OCI-LY7 (cell line): ENCODE measurements around the gene MRPS18C. TPM values are rescaled to one million over a fixed set of nuclear protein-coding genes. Genes with fewer than 3 reads are reported as not detected.

Experiments used
- BruUV-seq: library from RNA; stranded (reverse); fragments of 400-500 nt; replicated peaks from 2 replicates; lab custom pipeline; 2021; lab: Mats Ljungman, UMichigan
- CTCF ChIA-PET: fragments of 300-600 bp; sonication (Branson Sonifier 250); formaldehyde crosslinking; loops from one replicate; lab custom pipeline; 2022; ENCODE audit warnings: antibody characterized with exemption; ENCODE audit not compliant: unreplicated experiment; lab: Charles Lee
- POLR2A ChIA-PET: fragments of 300-600 bp; sonication (Branson Sonifier 250); formaldehyde crosslinking; loops from one replicate; lab custom pipeline; 2022; ENCODE audit warnings: antibody characterized with exemption; lab: Charles Lee
- DNase-seq: peaks from one replicate; pipeline ENCODE4 v3.0.0-alpha.2; 2015; ENCODE audit warnings: low spot score
- H2AFZ ChIP-seq: fragments of 200-600 bp; sonication (generic), shearing (Covaris generic); 2 replicates; pipeline ENCODE4 v1.6.1; 2014; ENCODE audit warnings: mild to moderate bottlenecking, antibody characterized with exemption, low read length, moderate library complexity
- H3K27ac ChIP-seq: fragments of 200-600 bp; sonication (generic); 2 replicates; pipeline ENCODE4 v1.5.1; 2014; ENCODE audit warnings: mixed run types, low read depth, mild to moderate bottlenecking, moderate library complexity, low read length, inconsistent platforms; ENCODE audit not compliant: poor library complexity, severe bottlenecking
- H3K36me3 ChIP-seq: fragments of 200-600 bp; sonication (generic); 2 replicates; pipeline ENCODE4 v1.6.1; 2014; ENCODE audit warnings: mild to moderate bottlenecking, antibody characterized with exemption, low read length, moderate library complexity, mixed read lengths; ENCODE audit not compliant: insufficient read depth
- H3K4me1 ChIP-seq: fragments of 200-600 bp; sonication (generic); 2 replicates; pipeline ENCODE4 v1.5.1; 2014; ENCODE audit warnings: mild to moderate bottlenecking, low read length; ENCODE audit not compliant: insufficient read depth, poor library complexity, severe bottlenecking
- H3K4me2 ChIP-seq: fragments of 200-600 bp; sonication (generic); 2 replicates; pipeline ENCODE4 v1.6.1; 2014; ENCODE audit warnings: mild to moderate bottlenecking, low read length
- H3K4me3 ChIP-seq: fragments of 200-600 bp; sonication (generic); 2 replicates; pipeline ENCODE4 v1.5.1; 2014; ENCODE audit warnings: mild to moderate bottlenecking, low read depth, low read length; ENCODE audit not compliant: poor library complexity, severe bottlenecking
- H3K79me2 ChIP-seq: fragments of 200-600 bp; sonication (generic); 2 replicates; pipeline ENCODE4 v1.6.1; 2016; ENCODE audit warnings: low read depth, mild to moderate bottlenecking, low read length, moderate library complexity, mixed read lengths; ENCODE audit not compliant: insufficient read depth
- H3K9me2 ChIP-seq: fragments of 200-600 bp; sonication (generic); 2 replicates; pipeline ENCODE4 v1.6.1; 2016; ENCODE audit warnings: mild to moderate bottlenecking, low read length, mixed read lengths; ENCODE audit not compliant: insufficient read depth
- H3K9me3 ChIP-seq: fragments of 200-600 bp; sonication (generic); 2 replicates; pipeline ENCODE4 v1.6.1; 2014; ENCODE audit warnings: mild to moderate bottlenecking, mixed run types, low read length, mixed read lengths
- H4K20me1 ChIP-seq: fragments of 200-600 bp; sonication (generic); 2 replicates; pipeline ENCODE4 v1.6.1; 2014; ENCODE audit warnings: mild to moderate bottlenecking, antibody characterized with exemption, low read length, moderate library complexity, mixed read lengths; ENCODE audit not compliant: insufficient read depth
- CTCF ChIP-seq: fragments of 200-600 bp; sonication (generic); conservative IDR thresholded peaks from 2 replicates; pipeline ENCODE4 v1.5.1; 2014; ENCODE audit warnings: mild to moderate bottlenecking, antibody characterized with exemption, low read length, moderate library complexity, mixed read lengths
- EZH2phosphoT487 ChIP-seq: fragments of 200-600 bp; sonication (generic); IDR thresholded peaks from 2 replicates; pipeline ENCODE4 v1.6.1; 2018; ENCODE audit warnings: low read depth, borderline replicate concordance, mild to moderate bottlenecking, mixed run types, antibody characterized with exemption, low read length, moderate library complexity, mixed read lengths
- intact Hi-C: fragments of 100-400 bp; cut with micrococcal nuclease; formaldehyde crosslinking; loops from one replicate; pipeline ENCODE4 v1.10.0; 2022; ENCODE audit not compliant: unreplicated experiment
- total RNA-seq, 2 experiments: library from RNA; depleted of rRNA in 1 of 2; stranded (reverse); fragments of >200 nt in 1 of 2; shearing (Covaris generic) in 1 of 2; gene quantifications; 2 replicates each; pipeline ENCODE4 v1.2.3, GENCODE V29; 2014 to 2022

Gene MRPS18C
- total RNA-seq, 2 experiments from 2014 or later = 38.1 to 104 TPM

GRCh38 chr4:83473966-83474365 is 18.1 kb downstream of the MRPS18C start:
- Histone ChIP-seq H3K9me3 (no peaks in the 10 kb centered on the region), H3K4me3 (no peak overlapping the region), H4K20me1 (no peaks in the 10 kb centered on the region), H3K36me3 (peaks cover 60% of the 10 kb centered on the region), H3K27ac (no peak overlapping the region), H2AFZ (no peak overlapping the region), H3K4me2 (no peak overlapping the region), H3K79me2 (no peaks in the 10 kb centered on the region), H3K4me1 (no peaks in the 10 kb centered on the region), H3K9me2 (no peaks in the 10 kb centered on the region)
- ChIA-PET CTCF (no interaction called here), POLR2A (interaction anchor here (0.9 to 2.5 kb wide), 2 partner anchors 10 to 15 kb away, joined by 3 to 7 read pairs; no protein-coding TSS in a partner anchor)
- intact Hi-C loops = no loop called here
- TF ChIP-seq EZH2phosphoT487 (no peak), CTCF (no peak)
- no TSS peak for BruUV-seq
- DNase-seq = no peak

- BruUV-seq = no TSS peak
- Histone ChIP-seq H3K4me2 (peak within 1 kb of the TSS; percentile 88), H3K4me1 (peaks cover 19% of the 10 kb centered on the region), H4K20me1 (0 out of 2 replicates have a peak, but pooled peaks cover 4% of the 10 kb centered on the region), H3K4me3 (peak within 1 kb of the TSS; percentile 83), H3K79me2 (peaks cover 10% of the 10 kb centered on the region; the same call in 1 of the 2 replicates), H3K9me2 (no peaks in the 10 kb centered on the region), H3K27ac (peak within 1 kb of the TSS; percentile 40), H3K9me3 (no peaks in the 10 kb centered on the region), H3K36me3 (peaks cover 18% of the 10 kb centered on the region), H2AFZ (peak within 1 kb of the TSS; percentile 92)
- DNase-seq = peak; percentile 96
- POLR2A ChIA-PET = interaction anchor here (0.6 to 1.9 kb wide), 15 partner anchors 10 to 1058 kb away, joined by 3 to 9 read pairs (median 4); no protein-coding TSS in a partner anchor
- intact Hi-C loops = loop anchor here (2.0 kb wide), 1 partner anchor 28 kb away; the partner anchor contains the start of gene MRPS18C
- no peak for TF ChIP-seq CTCF
- TF ChIP-seq EZH2phosphoT487 = no peak
- CTCF ChIA-PET = interaction anchor here (0.9 kb wide), 1 partner anchor 124 kb away, joined by 3 read pairs; no protein-coding TSS in a partner anchor
Observed at GRCh38 chr4:83484500-83485461, 28.9 kb downstream of the MRPS18C start, which contains the start of gene ABRAXAS1. TSS of gene ABRAXAS1 (minus strand) at chr4:83485100. CDS start at chr4:83485072, 28 bp downstream.
